Hematopoietic multipotent progenitor cell (in vitro differentiated cells): ENCODE measurements around the gene NPAS3. TPM values are rescaled to one million over a fixed set of nuclear protein-coding genes. Genes with fewer than 3 reads are reported as not detected.

ENCODE experiments used
- DNase-seq, 3 donors: peaks; one replicate each; pipeline ENCODE4 v3.0.0-alpha.2; 2011 to 2015; ENCODE audit warnings: low read depth in 2 of 3, low spot score in 2 of 3
- total RNA-seq: library from RNA; depleted of rRNA; stranded (reverse); fragments of >200 nt; gene quantifications from one replicate; pipeline ENCODE4 v1.2.3, GENCODE V29; 2012

The NPAS3 gene
- total RNA-seq, 1 donor: 0.27 TPM

- no peak for DNase-seq
These were observed 555.3 kb downstream of the NPAS3 start for GRCh38 chr14:33493990-33494389.

- no peak for DNase-seq
These were observed 561.0 kb downstream of the NPAS3 start for GRCh38 chr14:33499687-33500086.

- DNase-seq: no peak
These were observed 565.8 kb downstream of the NPAS3 start for GRCh38 chr14:33504246-33505099.

GRCh38 chr14:33505266-33505962 is 566.7 kb downstream of the NPAS3 start:
- DNase-seq: no peak

GRCh38 chr14:33505963-33506329 is 567.3 kb downstream of the NPAS3 start:
- no peak for DNase-seq

- DNase-seq: no peak
These were observed 569.7 kb downstream of the NPAS3 start for GRCh38 chr14:33508126-33509062.

GRCh38 chr14:33509454-33509853 is 570.8 kb downstream of the NPAS3 start:
- no peak for DNase-seq

- DNase-seq: no peak
These were observed 571.4 kb downstream of the NPAS3 start for GRCh38 chr14:33510063-33510481.

- no peak for DNase-seq
These were observed 572.3 kb downstream of the NPAS3 start for GRCh38 chr14:33510991-33511390.

GRCh38 chr14:33511851-33512640 is 573.4 kb downstream of the NPAS3 start:
- no peak for DNase-seq

- no peak for DNase-seq
These were observed 576.8 kb downstream of the NPAS3 start for GRCh38 chr14:33515441-33515840.

GRCh38 chr14:33515899-33516298 is 577.2 kb downstream of the NPAS3 start:
- DNase-seq: no peak

- no peak for DNase-seq
These were observed 578.3 kb downstream of the NPAS3 start for GRCh38 chr14:33516898-33517436.

GRCh38 chr14:33521192-33521591 is 582.5 kb downstream of the NPAS3 start:
- DNase-seq: no peak

- DNase-seq: no peak
These were observed 585.6 kb downstream of the NPAS3 start for GRCh38 chr14:33524244-33524643.

- DNase-seq: no peak
These were observed 586.9 kb downstream of the NPAS3 start for GRCh38 chr14:33525626-33526025.

- DNase-seq: no peak
These were observed 588.5 kb downstream of the NPAS3 start for GRCh38 chr14:33527023-33527634.

- no peak for DNase-seq
These were observed 590.0 kb downstream of the NPAS3 start for GRCh38 chr14:33528655-33529054.
